Skeletal muscle cell (primary cell): Measurements from ENCODE around the gene CHMP3.
"Not testable (repeated sequence)": the region's sequence is repeated elsewhere in the genome, so short reads cannot be mapped to it uniquely, and the experiment has no call there.

Experiments used
- DNase-seq: peaks from one replicate; pipeline ENCODE4 v3.0.0-alpha.2; 2010; ENCODE audit warnings: low read depth
- H3K4me3 ChIP-seq: 2 replicates; pipeline ENCODE4 v1.5.1; 2011; ENCODE audit warnings: low read depth, mild to moderate bottlenecking, control low read depth, low read length, moderate library complexity

Gene CHMP3

GRCh38 chr2:86552889-86553288, 10.4 kb downstream of the CHMP3 start:
- no peak for DNase-seq
- H3K4me3 ChIP-seq: no peak overlapping the region

GRCh38 chr2:86549963-86550725, 13.1 kb downstream of the CHMP3 start:
- not testable (repeated sequence) for H3K4me3 ChIP-seq, DNase-seq

- not testable (repeated sequence) for H3K4me3 ChIP-seq, DNase-seq
These were observed 13.8 kb downstream of the CHMP3 start for GRCh38 chr2:86549440-86549839.

GRCh38 chr2:86548913-86549396, 14.3 kb downstream of the CHMP3 start:
- H3K4me3 ChIP-seq, DNase-seq: not testable (repeated sequence)

GRCh38 chr2:86548165-86548912, 14.9 kb downstream of the CHMP3 start:
- DNase-seq, H3K4me3 ChIP-seq: not testable (repeated sequence)

GRCh38 chr2:86545296-86545924, 17.8 kb downstream of the CHMP3 start:
- not testable (repeated sequence) for H3K4me3 ChIP-seq, DNase-seq

GRCh38 chr2:86544278-86545099, 18.8 kb downstream of the CHMP3 start:
- H3K4me3 ChIP-seq, DNase-seq: not testable (repeated sequence)

- no peak for DNase-seq
- no peak overlapping the region for H3K4me3 ChIP-seq
These were observed 19.4 kb downstream of the CHMP3 start for GRCh38 chr2:86543793-86544192.

- no peak for DNase-seq
- no peak overlapping the region for H3K4me3 ChIP-seq
These were observed 19.9 kb downstream of the CHMP3 start for GRCh38 chr2:86543335-86543734.

GRCh38 chr2:86542814-86543213, 20.4 kb downstream of the CHMP3 start:
- H3K4me3 ChIP-seq: no peak overlapping the region
- no peak for DNase-seq

- H3K4me3 ChIP-seq: no peak overlapping the region
- no peak for DNase-seq
These were observed 21.9 kb downstream of the CHMP3 start for GRCh38 chr2:86541334-86541733.

- no peak for DNase-seq
- no peak overlapping the region for H3K4me3 ChIP-seq
These were observed 29.7 kb downstream of the CHMP3 start for GRCh38 chr2:86533589-86533988.

GRCh38 chr2:86525421-86526340, 37.6 kb downstream of the CHMP3 start:
- no peak overlapping the region for H3K4me3 ChIP-seq
- DNase-seq: no peak

GRCh38 chr2:86523491-86523890, 39.8 kb downstream of the CHMP3 start:
- H3K4me3 ChIP-seq: no peak overlapping the region
- no peak for DNase-seq

- no peak overlapping the region for H3K4me3 ChIP-seq
- DNase-seq: no peak
These were observed 40.5 kb downstream of the CHMP3 start for GRCh38 chr2:86522711-86523110.

- no peak overlapping the region for H3K4me3 ChIP-seq
- DNase-seq: no peak
These were observed 41.3 kb downstream of the CHMP3 start for GRCh38 chr2:86521922-86522321.

- no peak overlapping the region for H3K4me3 ChIP-seq
These were observed 43.1 kb downstream of the CHMP3 start for GRCh38 chr2:86520153-86520552.

GRCh38 chr2:86519349-86519748, 43.9 kb downstream of the CHMP3 start:
- H3K4me3 ChIP-seq: no peak overlapping the region

More at GRCh38 chr2:86520153-86520552, 43.1 kb downstream of the CHMP3 start:
- no peak for DNase-seq

More at GRCh38 chr2:86519349-86519748, 43.9 kb downstream of the CHMP3 start:
- no peak for DNase-seq
